ENCODE measurements around the gene NUP153. TPM values are rescaled to one million over a fixed set of nuclear protein-coding genes. Genes with fewer than 3 reads are reported as not detected.

The NUP153 gene
- total RNA-seq, 4 donors from 2014 or later: 28.4 to 32.8 (median 31.5) TPM

GRCh38 chr6:17691925-17692538 is 14.7 kb downstream of the NUP153 start:
- peaks cover 0 to 11% (median 5%) of the 10 kb centered on the region in 4 donors for H3K36me3 ChIP-seq
- no peak overlapping the region for H3K27ac ChIP-seq (replicated peaks in 1 of 4)
- TF ChIP-seq EP300 (IDR thresholded peaks at IDR 0.05) (no peak), POLR2AphosphoS5 (IDR thresholded peaks at IDR 0.05) (no peak), POLR2A (IDR thresholded peaks at IDR 0.05; ENCODE audit: low read depth) (no peak), CTCF (IDR thresholded peaks at IDR 0.05) (no peak)
- DNase-seq (ENCODE audit: extremely low spot score): no peak
- H3K27me3 ChIP-seq: no peaks in the 10 kb centered on the region
- no peaks in the 10 kb centered on the region for H3K9me3 ChIP-seq
- intact Hi-C loops (cut with DNase I): no loop called here
- peaks cover 9 to 46% (median 29%) of the 10 kb centered on the region in 4 donors for H3K4me1 ChIP-seq
- no peak overlapping the region for H3K4me3 ChIP-seq
- WGBS: 96% methylated on average over 4 of the region's 4 CpGs

DNA sequence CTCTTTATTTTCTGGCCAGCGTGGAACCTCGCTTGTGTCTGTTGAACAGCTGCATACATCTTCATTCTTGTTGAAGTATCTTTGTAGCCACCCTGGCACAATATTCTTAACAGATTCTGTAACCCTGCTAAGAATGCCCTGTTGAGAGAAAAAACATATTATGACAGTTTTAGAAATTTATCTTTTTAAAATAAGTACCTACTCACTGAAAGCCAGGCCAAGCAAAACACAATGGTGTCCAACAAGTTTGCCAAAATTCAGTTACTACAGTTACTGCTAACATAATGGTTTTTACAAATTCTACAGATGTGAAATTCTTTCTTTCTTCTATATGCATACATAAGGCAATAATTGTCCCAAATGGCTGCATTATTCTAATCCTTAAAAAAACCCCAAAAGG is 18.2 kb downstream of the NUP153 start:
- no peak overlapping the region for H3K4me3 ChIP-seq
- DNase-seq (ENCODE audit: extremely low spot score): no peak
- H3K36me3 ChIP-seq: peaks cover 0 to 25% (median 12%) of the 10 kb centered on the region in 4 donors
- WGBS: 61% methylated on average over 2 of the region's 2 CpGs
- H3K27me3 ChIP-seq: no peaks in the 10 kb centered on the region
- TF ChIP-seq POLR2A (IDR thresholded peaks at IDR 0.05; ENCODE audit: low read depth) (no peak), EP300 (IDR thresholded peaks at IDR 0.05) (no peak), POLR2AphosphoS5 (IDR thresholded peaks at IDR 0.05) (no peak), CTCF (IDR thresholded peaks at IDR 0.05) (no peak)
- H3K4me1 ChIP-seq: peaks cover 6 to 34% (median 18%) of the 10 kb centered on the region in 4 donors
- intact Hi-C loops (cut with DNase I): no loop called here
- H3K27ac ChIP-seq (replicated peaks in 1 of 4): no peak overlapping the region
- no peaks in the 10 kb centered on the region for H3K9me3 ChIP-seq

DNA sequence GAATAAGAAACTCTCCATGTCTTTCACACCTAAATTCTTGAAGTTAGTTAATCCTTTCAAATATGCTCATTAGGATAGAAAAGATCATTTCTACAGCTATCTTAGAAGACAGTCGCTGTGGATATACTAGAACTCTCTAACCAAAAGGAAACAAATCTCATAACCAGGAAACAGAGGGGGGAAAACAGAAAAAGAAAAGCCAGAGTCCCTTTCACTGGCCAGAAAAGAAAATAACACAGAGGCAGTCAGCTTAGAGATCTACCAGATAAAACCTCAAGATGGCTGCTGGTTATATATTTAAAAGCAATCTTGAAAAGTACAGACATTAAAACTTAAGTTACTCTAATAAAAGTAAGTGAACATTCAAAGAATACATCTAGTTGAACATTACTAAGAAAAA is 19.6 kb downstream of the NUP153 start:
- Histone ChIP-seq H3K4me1 (peaks cover 0 to 26% (median 11%) of the 10 kb centered on the region in 4 donors), H3K4me3 (no peak overlapping the region), H3K27me3 (no peaks in the 10 kb centered on the region), H3K27ac (replicated peaks in 1 of 4) (no peak overlapping the region), H3K36me3 (peaks cover 0 to 25% (median 14%) of the 10 kb centered on the region in 4 donors), H3K9me3 (no peaks in the 10 kb centered on the region)
- TF ChIP-seq CTCF (IDR thresholded peaks at IDR 0.05) (no peak), POLR2AphosphoS5 (IDR thresholded peaks at IDR 0.05) (no peak), POLR2A (IDR thresholded peaks at IDR 0.05; ENCODE audit: low read depth) (no peak), EP300 (IDR thresholded peaks at IDR 0.05) (no peak)
- no peak for DNase-seq (ENCODE audit: extremely low spot score)
- WGBS: 81% methylated on average over 1 of the region's 1 CpG
- intact Hi-C loops (cut with DNase I): no loop called here

GRCh38 chr6:17684134-17684533 is 22.6 kb downstream of the NUP153 start:
- intact Hi-C loops (cut with DNase I): no loop called here
- H3K27ac ChIP-seq (replicated peaks in 1 of 4): no peak overlapping the region
- no peak for TF ChIP-seq POLR2AphosphoS5 (IDR thresholded peaks at IDR 0.05)
- no peak for TF ChIP-seq EP300 (IDR thresholded peaks at IDR 0.05)
- TF ChIP-seq POLR2A (IDR thresholded peaks at IDR 0.05; ENCODE audit: low read depth): no peak
- no peak for TF ChIP-seq CTCF (IDR thresholded peaks at IDR 0.05)
- no peaks in the 10 kb centered on the region for H3K27me3 ChIP-seq
- H3K4me1 ChIP-seq: peaks cover 0 to 17% (median 11%) of the 10 kb centered on the region in 4 donors
- no peak overlapping the region for H3K4me3 ChIP-seq
- H3K9me3 ChIP-seq: no peaks in the 10 kb centered on the region
- DNase-seq (ENCODE audit: extremely low spot score): no peak
- peaks cover 0 to 25% (median 14%) of the 10 kb centered on the region in 4 donors for H3K36me3 ChIP-seq
- 96% methylated on average over 1 of the region's 1 CpG for WGBS

DNA sequence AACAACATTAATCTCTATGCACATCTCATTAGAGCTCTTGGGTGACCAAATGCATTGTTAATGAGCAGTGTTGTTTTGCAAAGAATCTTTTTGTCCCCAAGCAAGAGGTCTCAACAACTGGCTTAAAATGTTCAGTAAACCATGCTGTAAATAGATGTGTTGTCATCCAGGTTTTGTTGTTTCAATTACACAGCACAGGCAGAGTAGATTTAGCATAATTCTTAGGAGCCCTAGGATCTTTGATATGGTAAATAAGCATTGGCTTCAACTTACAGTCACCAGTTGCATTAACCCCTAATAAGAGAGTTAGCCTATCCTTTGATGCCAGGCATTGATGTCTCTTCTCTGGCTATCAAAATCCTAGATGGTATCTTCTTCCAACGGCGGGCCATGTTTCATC is 23.3 kb downstream of the NUP153 start:
- H3K36me3 ChIP-seq: peaks cover 0 to 25% (median 14%) of the 10 kb centered on the region in 4 donors
- no peaks in the 10 kb centered on the region for H3K9me3 ChIP-seq
- WGBS: 100% methylated on average over 2 of the region's 2 CpGs
- H3K27me3 ChIP-seq: no peaks in the 10 kb centered on the region
- no peak for DNase-seq (ENCODE audit: extremely low spot score)
- H3K27ac ChIP-seq (replicated peaks in 1 of 4): no peak overlapping the region
- H3K4me3 ChIP-seq: no peak overlapping the region
- intact Hi-C loops (cut with DNase I): no loop called here
- peaks cover 0 to 12% (median 8%) of the 10 kb centered on the region in 4 donors for H3K4me1 ChIP-seq
- TF ChIP-seq POLR2A (IDR thresholded peaks at IDR 0.05; ENCODE audit: low read depth) (no peak), POLR2AphosphoS5 (IDR thresholded peaks at IDR 0.05) (no peak), CTCF (IDR thresholded peaks at IDR 0.05) (no peak), EP300 (IDR thresholded peaks at IDR 0.05) (no peak)

All from esophagus muscularis mucosa (tissue), 4 donors.